ENCODE results near the gene APOBEC3G.
"Not testable (repeated sequence)": the region's sequence is repeated elsewhere in the genome, so short reads cannot be mapped to it uniquely, and the experiment has no call there.

DNA sequence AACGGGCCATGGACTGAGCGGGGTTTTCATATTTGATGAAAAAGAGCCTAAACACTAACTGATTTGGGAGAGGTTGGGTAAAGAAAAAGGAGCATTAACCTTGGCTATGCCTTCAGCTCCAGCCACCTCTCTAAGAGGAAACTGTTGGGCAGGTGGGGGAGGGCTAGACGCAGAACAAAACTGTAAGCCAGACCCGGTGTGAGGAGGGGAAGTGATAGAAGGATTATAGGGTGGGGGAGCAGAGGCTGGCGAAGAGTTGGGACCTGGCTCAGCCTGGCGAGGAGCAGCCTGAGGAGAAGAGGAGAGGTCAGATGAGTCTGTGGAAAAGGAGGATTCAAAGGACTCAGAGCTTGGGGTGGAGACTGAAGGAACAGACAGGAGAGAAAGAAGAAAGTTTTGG lies 15.8 kb upstream of the APOBEC3G start:
- TF ChIP-seq CTCF, POLR2A (IDR thresholded peaks at IDR 0.05): not testable (repeated sequence)

All from testis (tissue), 2 donors.